SH-SY5Y (cell line): ENCODE data around the gene LPAR2.

Experiments used
- GATA2 ChIP-seq: IDR thresholded peaks from 2 replicates; pipeline ENCODE4 v1.6.1; 2011; ENCODE audit warnings: mild to moderate bottlenecking, low read depth, low read length
- GATA3 ChIP-seq: IDR thresholded peaks from 2 replicates; pipeline ENCODE4 v1.6.1; 2011; ENCODE audit warnings: low read depth, mild to moderate bottlenecking, low read length, moderate library complexity

DNA sequence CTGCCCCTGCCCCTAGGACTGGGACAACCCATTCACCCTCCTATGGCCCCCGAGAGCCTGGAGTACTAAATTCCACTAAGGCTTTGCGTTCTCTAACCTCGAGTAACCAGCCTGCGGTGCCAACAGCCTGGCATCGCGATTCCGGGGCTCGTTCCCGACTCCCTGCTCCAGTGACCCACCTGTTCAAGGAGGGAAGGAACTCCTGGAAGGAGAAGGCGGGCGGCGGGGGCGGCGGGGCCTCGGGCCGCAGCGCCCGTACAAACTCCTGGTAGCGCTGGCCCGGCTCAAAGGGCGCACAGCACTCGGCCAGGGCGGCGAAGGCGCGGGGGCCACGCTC, 9.1 kb upstream of the LPAR2 start:
- no peak for TF ChIP-seq GATA2
- no peak for TF ChIP-seq GATA3
